Measurements from ENCODE around the gene NPFFR1.
"Not testable (repeated sequence)": the region's sequence is repeated elsewhere in the genome, so short reads cannot be mapped to it uniquely, and the experiment has no call there.

The NPFFR1 gene

GRCh38 chr10:70255329-70256299 is 28.2 kb downstream of the NPFFR1 start:
- DNase-seq (ENCODE audit: low read depth in 3 of 3) = no peak

DNA sequence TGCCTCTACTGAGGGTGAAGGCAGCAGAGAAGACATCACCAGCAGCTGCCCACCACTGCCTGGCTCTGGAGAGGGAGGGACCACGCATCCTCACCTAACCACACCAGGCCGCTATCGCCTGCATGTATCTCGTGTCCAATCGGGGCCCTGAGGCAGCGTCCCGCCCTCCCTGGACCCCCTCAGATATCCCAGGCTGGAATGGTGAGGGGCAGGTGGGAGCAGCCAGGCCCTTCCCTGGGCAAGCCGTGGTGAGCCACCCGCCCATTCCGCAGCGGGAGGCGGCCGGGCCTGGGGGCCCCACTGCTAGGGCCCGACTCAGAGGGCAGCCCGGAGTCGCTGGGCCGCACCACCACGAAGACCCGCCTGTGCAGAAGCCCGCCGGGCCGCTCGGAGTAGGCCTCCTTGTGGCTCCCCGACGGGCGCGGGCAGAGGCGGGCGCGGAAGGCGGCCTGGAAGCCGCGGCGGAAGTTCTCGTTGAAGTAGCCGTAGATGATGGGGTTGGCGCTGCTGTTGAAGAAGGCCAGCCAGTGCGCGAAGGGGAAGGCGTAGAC is 29.0 kb downstream of the NPFFR1 start:
- DNase-seq (ENCODE audit: low read depth in 3 of 3) = no peak

- DNase-seq (ENCODE audit: low read depth in 3 of 3) = no peak
Observed at GRCh38 chr10:70253878-70254765, 29.7 kb downstream of the NPFFR1 start.

GRCh38 chr10:70250961-70251680 is 32.7 kb downstream of the NPFFR1 start:
- no peak for DNase-seq (ENCODE audit: low read depth in 3 of 3)

DNA sequence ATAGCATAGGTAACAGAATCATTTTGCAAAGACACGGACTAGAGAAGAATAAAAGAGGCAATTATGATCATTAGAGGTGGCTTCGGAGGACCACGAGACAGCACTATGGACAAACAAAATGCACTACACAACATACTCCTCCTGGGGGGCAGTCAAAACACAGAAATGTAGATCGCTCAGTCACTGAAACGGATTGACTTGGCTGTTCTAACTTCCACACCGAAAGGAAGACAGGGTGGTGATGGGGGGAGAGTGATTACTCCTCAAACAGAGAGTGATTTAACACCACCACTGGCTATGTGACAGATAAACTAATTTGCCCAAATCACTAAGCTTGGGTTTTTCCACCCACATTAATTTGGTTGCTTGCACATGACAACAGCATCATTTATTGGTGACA is 36.4 kb downstream of the NPFFR1 start:
- DNase-seq (ENCODE audit: low read depth in 3 of 3) = no peak

DNA sequence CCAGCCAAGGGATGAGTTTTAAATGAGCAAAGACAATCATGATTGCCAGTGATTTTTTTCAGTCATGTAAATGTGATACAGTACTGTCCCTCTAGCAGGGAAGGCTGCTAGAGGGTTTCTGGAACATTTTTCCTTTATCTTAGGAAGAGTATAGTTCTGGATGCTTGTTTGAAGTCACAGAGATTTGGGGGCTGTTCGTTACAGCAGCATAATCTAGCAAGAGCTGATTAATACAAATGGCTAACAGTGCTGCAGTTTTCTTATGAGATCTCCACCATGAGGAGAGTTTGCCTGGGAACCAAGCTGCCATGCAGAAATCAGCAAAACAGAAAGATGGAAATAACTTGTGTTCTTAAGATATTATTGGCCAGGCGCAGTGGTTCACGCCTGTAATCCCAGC is 42.7 kb downstream of the NPFFR1 start:
- DNase-seq (ENCODE audit: low read depth in 3 of 3) = no peak

DNA sequence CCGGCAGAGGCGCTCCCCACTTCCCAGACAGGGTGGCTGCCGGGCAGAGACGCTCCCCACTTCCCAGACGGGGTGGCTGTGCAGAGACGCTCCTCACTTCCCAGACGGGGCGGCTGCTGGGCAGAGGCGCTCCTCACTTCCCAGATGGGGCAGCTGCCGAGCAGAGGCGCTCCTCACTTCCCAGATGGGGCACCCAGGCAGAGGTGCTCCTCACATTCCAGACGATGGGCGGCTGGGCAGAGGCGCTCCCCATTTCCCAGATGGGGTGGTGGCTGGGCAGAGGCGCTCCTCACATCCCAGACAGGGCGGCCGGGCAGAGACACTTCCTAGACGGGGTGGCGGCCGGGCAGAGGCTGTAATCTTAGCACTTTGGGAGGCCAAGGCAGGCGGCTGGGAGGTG is 43.8 kb downstream of the NPFFR1 start:
- DNase-seq (ENCODE audit: low read depth in 3 of 3) = not testable (repeated sequence)

- not testable (repeated sequence) for DNase-seq (ENCODE audit: low read depth in 3 of 3)
Observed at GRCh38 chr10:70239077-70239976, 44.5 kb downstream of the NPFFR1 start.

DNA sequence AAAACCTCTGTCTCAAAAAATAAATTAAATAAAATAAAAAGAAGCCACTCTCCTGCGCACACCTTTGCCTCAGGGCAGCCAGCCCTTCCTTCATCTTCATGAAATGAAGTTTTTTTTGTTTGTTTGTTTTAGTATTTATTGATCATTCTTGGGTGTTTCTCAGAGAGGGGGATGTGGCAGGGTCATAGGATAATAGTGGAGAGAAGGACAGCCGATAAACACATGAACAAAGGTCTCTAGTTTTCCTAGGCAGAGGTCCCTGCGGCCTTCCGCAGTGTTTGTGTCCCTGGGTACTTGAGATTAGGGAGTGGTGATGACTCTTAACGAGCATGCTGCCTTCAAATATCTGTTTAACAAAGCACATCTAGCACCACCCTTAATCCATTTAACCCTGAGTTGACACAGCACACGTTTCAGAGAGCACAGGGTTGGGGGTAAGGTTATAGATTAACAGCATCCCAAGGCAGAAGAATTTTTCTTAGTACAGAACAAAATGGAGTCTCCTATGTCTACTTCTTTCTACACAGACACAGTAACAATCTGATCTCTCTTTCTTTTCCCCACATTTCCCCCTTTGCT is 45.8 kb downstream of the NPFFR1 start:
- not testable (repeated sequence) for DNase-seq (ENCODE audit: low read depth in 3 of 3)

DNA sequence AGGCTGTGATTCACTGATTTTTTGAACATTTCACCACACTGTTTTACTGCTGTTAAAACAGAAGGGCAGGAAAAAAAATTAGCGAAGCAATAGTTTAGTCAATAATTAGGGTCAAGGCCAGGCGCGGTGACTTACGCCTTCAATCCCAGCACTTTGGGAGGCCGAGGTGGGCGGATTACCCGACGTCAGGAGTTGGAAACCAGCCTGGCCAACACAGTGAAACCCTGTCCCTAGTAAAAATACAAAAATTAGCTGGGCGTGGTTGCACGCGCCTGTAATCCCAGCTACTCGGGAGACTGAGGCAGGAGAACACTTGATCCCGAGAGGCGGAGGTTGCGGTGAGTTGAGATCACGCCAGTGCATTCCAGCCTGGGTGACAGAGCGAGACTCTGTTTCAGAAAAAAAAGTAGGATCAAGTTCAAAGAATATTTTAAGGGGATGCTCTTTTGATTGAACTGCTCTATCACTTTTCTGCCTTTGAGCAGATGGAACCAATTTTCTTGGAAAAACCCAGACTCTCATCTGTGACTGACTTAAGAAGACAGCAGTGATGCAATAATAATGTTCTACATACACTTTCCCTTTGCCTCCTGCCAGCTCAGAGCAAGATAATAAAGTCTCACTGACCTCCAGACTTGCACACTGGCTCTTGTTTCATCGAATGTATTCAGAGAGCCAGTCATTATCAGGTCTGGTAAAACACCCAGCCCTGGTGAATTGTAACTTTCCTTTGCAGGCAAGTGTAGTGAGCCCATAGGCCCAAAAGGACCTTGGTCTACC is 48.9 kb downstream of the NPFFR1 start:
- no peak for DNase-seq (ENCODE audit: low read depth in 3 of 3)

- no peak for DNase-seq (ENCODE audit: low read depth in 3 of 3)
Observed at GRCh38 chr10:70233939-70234300, 49.9 kb downstream of the NPFFR1 start.

DNA sequence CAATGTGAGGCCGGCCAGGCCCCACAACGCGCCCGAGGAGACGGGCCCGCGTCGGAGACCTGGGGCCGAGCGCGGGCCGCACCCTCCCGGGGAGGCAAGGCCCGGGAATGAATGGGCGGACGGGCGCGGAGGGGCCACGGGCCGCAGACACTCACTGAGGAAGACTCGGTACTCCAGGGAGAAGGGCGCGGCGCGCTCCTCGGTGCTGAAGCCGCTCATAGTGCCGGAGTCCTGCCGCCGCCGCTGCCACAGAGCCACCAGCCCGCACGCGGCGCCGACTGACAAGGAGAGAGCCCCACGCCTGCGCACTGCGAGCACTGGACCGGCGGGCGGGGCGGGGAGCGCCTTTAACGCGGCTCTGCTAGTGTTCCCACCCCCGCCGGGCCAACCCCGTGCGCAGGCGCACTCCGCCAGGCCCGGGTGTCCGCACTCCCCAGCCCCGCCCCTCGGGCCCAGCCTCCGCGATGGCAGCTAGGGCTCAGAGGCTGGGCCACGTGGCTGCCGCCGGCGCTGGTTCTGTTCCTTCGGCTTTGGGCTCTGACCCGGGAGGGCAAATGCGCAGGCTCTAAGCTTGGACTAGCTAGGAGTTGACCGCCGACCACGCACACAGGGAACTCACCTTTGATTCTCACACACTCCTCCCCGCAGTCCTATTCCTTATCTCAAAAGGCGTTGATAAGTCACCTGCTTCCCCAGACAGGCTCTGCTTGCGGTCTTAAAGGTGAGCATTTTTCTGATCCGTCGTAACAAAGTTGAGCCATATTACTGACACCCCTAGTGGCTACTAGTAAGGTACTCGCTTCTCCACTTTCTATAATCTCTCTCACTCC is 50.5 kb downstream of the NPFFR1 start, which contains the start of gene PPA1:
Gene PPA1 (minus strand): TSS at position 321 of the 830 bp plus-strand sequence. CDS start 102 bp downstream, at position 219.
- peak; percentile 98 to 99 (median 99) for DNase-seq (ENCODE audit: low read depth in 3 of 3)

GRCh38 chr10:70232859-70233108 is 51.0 kb downstream of the NPFFR1 start:
- DNase-seq (ENCODE audit: low read depth in 3 of 3) = no peak

GRCh38 chr10:70232155-70232858 is 51.5 kb downstream of the NPFFR1 start:
- peak in 2 of 3 donors; percentile 16 to 47 for DNase-seq (ENCODE audit: low read depth in 3 of 3)

DNA sequence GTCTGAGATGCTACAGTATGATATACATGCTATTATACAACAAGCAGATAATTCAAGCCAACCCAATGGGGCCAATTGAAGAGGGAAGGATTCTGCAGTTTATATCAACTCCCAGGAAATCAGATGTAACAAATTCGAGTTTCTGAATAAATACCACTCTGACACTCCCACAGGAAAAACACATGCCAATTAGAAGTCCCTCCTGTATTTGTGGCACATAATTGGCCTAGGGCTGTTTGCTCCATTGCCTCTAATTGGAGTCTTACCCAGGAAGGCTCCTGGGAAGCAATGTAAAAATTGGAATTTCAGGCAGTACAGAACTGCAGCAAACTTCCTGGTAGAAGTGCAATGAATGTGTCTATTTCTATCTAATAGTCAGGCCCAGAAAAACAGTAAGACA is 55.3 kb downstream of the NPFFR1 start:
- no peak for DNase-seq (ENCODE audit: low read depth in 3 of 3)

- DNase-seq (ENCODE audit: low read depth in 3 of 3) = no peak
Observed at GRCh38 chr10:70227548-70228320, 56.1 kb downstream of the NPFFR1 start.

GRCh38 chr10:70223728-70224127 is 60.1 kb downstream of the NPFFR1 start:
- no peak for DNase-seq (ENCODE audit: low read depth in 3 of 3)

All from stimulated activated CD4-positive, alpha-beta T cell treated with anti-CD3 and anti-CD28 coated beads, TNF-alpha, amount 100 ng/mL, for 48 hours (primary cell).